Measurements from ENCODE around the gene RPS26. TPM values are rescaled to one million over a fixed set of nuclear protein-coding genes. Genes with fewer than 3 reads are reported as not detected.

RPS26 gene
- polyA plus RNA-seq, 1 donor from 2014 or later: 598 TPM

- no peak overlapping the region for H2AFZ ChIP-seq (ENCODE audit: low read depth, low read length)
- TF ChIP-seq REST (IDR thresholded peaks at IDR 0.05; ENCODE audit: borderline replicate concordance): no peak
- no peak for TF ChIP-seq CTCF (IDR thresholded peaks at IDR 0.05; ENCODE audit: poor library complexity, severe bottlenecking)
- TF ChIP-seq RAD21 (conservative IDR thresholded peaks at IDR 0.05): no peak
- no peak for TF ChIP-seq TAF1 (IDR thresholded peaks at IDR 0.05; ENCODE audit: low read depth)
- TF ChIP-seq SMC3 (conservative IDR thresholded peaks at IDR 0.05; ENCODE audit: poor library complexity): no peak
- TF ChIP-seq EP300 (conservative IDR thresholded peaks at IDR 0.05; ENCODE audit: poor library complexity, severe bottlenecking): no peak
- no peak for TF ChIP-seq POLR2AphosphoS5 (IDR thresholded peaks at IDR 0.05)
- TF ChIP-seq MXI1 (conservative IDR thresholded peaks at IDR 0.05; ENCODE audit: poor library complexity, severe bottlenecking): no peak
- no peak for TF ChIP-seq EZH2 (IDR thresholded peaks at IDR 0.05; ENCODE audit: borderline replicate concordance, insufficient read depth, low read length, poor library complexity, severe bottlenecking)
- no peak overlapping the region for H3K4me2 ChIP-seq (ENCODE audit: low read length)
- peaks cover 43% of the 10 kb centered on the region for H3K27me3 ChIP-seq (ENCODE audit: insufficient read depth, low read depth, low read length)
- no peaks in the 10 kb centered on the region for H3K9me3 ChIP-seq (ENCODE audit: low read length)
- H3K4me3 ChIP-seq (ENCODE audit: low read length): no peak overlapping the region
- no peaks in the 10 kb centered on the region for H3F3A ChIP-seq (ENCODE audit: insufficient read depth, low read length, poor library complexity, severe bottlenecking)
- no peak overlapping the region for H3K27ac ChIP-seq (ENCODE audit: low read length)
- no peaks in the 10 kb centered on the region for H3K79me2 ChIP-seq (replicated peaks; ENCODE audit: insufficient read depth, low read length)
- H4K20me1 ChIP-seq (ENCODE audit: insufficient read depth): no peaks in the 10 kb centered on the region
- H3K36me3 ChIP-seq (ENCODE audit: insufficient read depth, low read length): no peaks in the 10 kb centered on the region
- H3K9ac ChIP-seq (ENCODE audit: low read length): no peak overlapping the region
- H3K9me2 ChIP-seq (ENCODE audit: insufficient read depth, low read length): no peaks in the 10 kb centered on the region
These were observed 40.0 kb downstream of the RPS26 start for GRCh38 chr12:56081393-56082347.

DNA sequence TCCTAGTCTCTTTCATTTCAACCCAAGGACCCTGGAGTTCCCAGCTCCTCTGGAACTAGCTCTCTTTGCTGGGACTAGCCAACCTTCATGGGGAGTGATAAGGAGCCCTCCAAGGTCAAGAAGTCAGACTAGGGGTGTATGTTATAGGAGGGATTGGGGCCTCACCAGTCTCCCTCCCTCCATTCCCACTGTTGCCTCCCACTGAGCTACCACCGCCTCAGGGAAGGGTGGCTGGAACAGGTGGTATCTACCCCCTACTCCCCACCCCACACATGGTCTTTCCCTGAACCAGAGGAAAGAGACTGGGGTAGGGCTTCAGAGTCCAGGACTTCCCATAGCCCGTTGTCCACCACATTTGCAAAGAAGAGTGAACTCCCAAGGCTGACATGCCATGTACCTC lies 40.7 kb downstream of the RPS26 start:
- Histone ChIP-seq H3K36me3 (ENCODE audit: insufficient read depth, low read length) (no peaks in the 10 kb centered on the region), H3K9ac (ENCODE audit: low read length) (no peak overlapping the region), H2AFZ (ENCODE audit: low read depth, low read length) (no peak overlapping the region), H3K79me2 (replicated peaks; ENCODE audit: insufficient read depth, low read length) (no peaks in the 10 kb centered on the region), H3K9me3 (ENCODE audit: low read length) (no peaks in the 10 kb centered on the region), H4K20me1 (ENCODE audit: insufficient read depth) (no peaks in the 10 kb centered on the region), H3F3A (ENCODE audit: insufficient read depth, low read length, poor library complexity, severe bottlenecking) (no peaks in the 10 kb centered on the region), H3K4me2 (ENCODE audit: low read length) (no peak overlapping the region), H3K9me2 (ENCODE audit: insufficient read depth, low read length) (no peaks in the 10 kb centered on the region), H3K27ac (ENCODE audit: low read length) (no peak overlapping the region), H3K4me3 (ENCODE audit: low read length) (no peak overlapping the region), H3K27me3 (ENCODE audit: insufficient read depth, low read depth, low read length) (peaks cover 43% of the 10 kb centered on the region)
- no peak for TF ChIP-seq SMC3 (conservative IDR thresholded peaks at IDR 0.05; ENCODE audit: poor library complexity)
- TF ChIP-seq EZH2 (IDR thresholded peaks at IDR 0.05; ENCODE audit: borderline replicate concordance, insufficient read depth, low read length, poor library complexity, severe bottlenecking): no peak
- no peak for TF ChIP-seq MXI1 (conservative IDR thresholded peaks at IDR 0.05; ENCODE audit: poor library complexity, severe bottlenecking)
- TF ChIP-seq EP300 (conservative IDR thresholded peaks at IDR 0.05; ENCODE audit: poor library complexity, severe bottlenecking): no peak
- TF ChIP-seq RAD21 (conservative IDR thresholded peaks at IDR 0.05): no peak
- no peak for TF ChIP-seq CTCF (IDR thresholded peaks at IDR 0.05; ENCODE audit: poor library complexity, severe bottlenecking)
- no peak for TF ChIP-seq REST (IDR thresholded peaks at IDR 0.05; ENCODE audit: borderline replicate concordance)
- TF ChIP-seq TAF1 (IDR thresholded peaks at IDR 0.05; ENCODE audit: low read depth): no peak
- no peak for TF ChIP-seq POLR2AphosphoS5 (IDR thresholded peaks at IDR 0.05)

All from neural cell (in vitro differentiated cells).